ENCODE data around the gene MOBP.

- TF ChIP-seq POLR2A (IDR thresholded peaks at IDR 0.05; ENCODE audit: low read depth, low read length), result no peak
- TF ChIP-seq SPI1 (IDR thresholded peaks at IDR 0.05; ENCODE audit: low read depth, low read length), result no peak
- TF ChIP-seq POLR2AphosphoS5 (IDR thresholded peaks at IDR 0.05; ENCODE audit: low read depth, low read length), result no peak
- TF ChIP-seq POU2F2 (IDR thresholded peaks at IDR 0.05; ENCODE audit: low read depth, low read length), result no peak
Observed at GRCh38 chr3:39420543-39420942, 46.9 kb upstream of the MOBP start.
